ENCODE results near the gene CACNG3. TPM values are rescaled to one million over a fixed set of nuclear protein-coding genes. Genes with fewer than 3 reads are reported as not detected.

Gene CACNG3
- total RNA-seq, 1 donor from 2014 or later, result not detected

- TF ChIP-seq CTCF (conservative IDR thresholded peaks at IDR 0.05), result no peak
- H3K9me3 Mint-ChIP-seq, result no peaks in the 10 kb centered on the region
- H3K4me1 Mint-ChIP-seq (ENCODE audit: unreplicated experiment), result no peaks in the 10 kb centered on the region
- H3K27me3 Mint-ChIP-seq, result peaks cover 13% of the 10 kb centered on the region
- H3K27ac Mint-ChIP-seq, result no peak overlapping the region
- no peak for DNase-seq (ENCODE audit: extremely low spot score, unreplicated experiment)
- no peak overlapping the region for H3K4me3 Mint-ChIP-seq
- no peaks in the 10 kb centered on the region for H3K36me3 Mint-ChIP-seq
These were observed 23.9 kb downstream of the CACNG3 start for GRCh38 chr16:24279982-24280515.

DNA sequence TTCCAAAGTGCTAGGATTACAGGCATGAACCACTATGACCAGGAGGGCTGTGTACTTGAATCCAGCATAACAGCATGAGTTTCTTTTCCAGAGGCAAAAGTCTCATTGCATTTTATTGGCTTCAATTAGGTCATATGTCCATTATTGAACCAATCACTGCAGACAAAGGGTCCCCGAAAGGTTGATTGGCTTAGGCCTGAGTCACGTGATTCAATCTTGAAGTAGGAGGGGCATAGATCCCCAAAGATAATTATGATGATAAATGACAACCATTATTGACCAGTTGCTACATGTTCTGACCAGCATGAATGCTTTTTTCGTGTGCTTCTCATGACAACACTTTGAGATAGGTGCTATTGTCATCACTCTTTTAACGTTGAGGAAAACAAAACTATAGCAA lies 25.3 kb downstream of the CACNG3 start:
- no peak for TF ChIP-seq CTCF (conservative IDR thresholded peaks at IDR 0.05)
- no peak overlapping the region for H3K4me3 Mint-ChIP-seq
- H3K27me3 Mint-ChIP-seq, result peaks cover 13% of the 10 kb centered on the region
- no peak for DNase-seq (ENCODE audit: extremely low spot score, unreplicated experiment)
- H3K36me3 Mint-ChIP-seq, result no peaks in the 10 kb centered on the region
- no peak overlapping the region for H3K27ac Mint-ChIP-seq
- no peaks in the 10 kb centered on the region for H3K4me1 Mint-ChIP-seq (ENCODE audit: unreplicated experiment)
- no peaks in the 10 kb centered on the region for H3K9me3 Mint-ChIP-seq

DNA sequence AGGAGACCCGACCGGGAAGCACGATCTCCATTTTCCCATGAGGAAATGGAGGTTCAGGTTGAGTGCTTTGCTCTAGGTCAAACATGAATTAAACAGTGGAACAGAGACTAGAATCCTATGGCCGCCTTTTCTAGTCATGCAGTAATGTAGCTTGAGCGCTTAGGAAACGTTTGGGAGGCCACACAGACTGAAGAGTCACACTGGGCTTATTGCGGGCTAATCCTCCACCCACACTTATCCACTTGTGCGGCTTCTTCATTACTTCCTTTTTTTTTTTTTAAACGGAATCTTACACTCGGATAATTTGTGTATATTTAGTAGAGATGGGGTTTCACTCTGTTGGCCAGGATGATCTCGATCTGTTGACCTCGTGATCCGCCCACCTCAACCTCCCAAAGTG lies 26.0 kb downstream of the CACNG3 start:
- Mint-ChIP-seq H3K27ac (no peak overlapping the region), H3K4me3 (no peak overlapping the region), H3K27me3 (peaks cover 13% of the 10 kb centered on the region), H3K36me3 (no peaks in the 10 kb centered on the region), H3K4me1 (ENCODE audit: unreplicated experiment) (no peaks in the 10 kb centered on the region), H3K9me3 (no peaks in the 10 kb centered on the region)
- no peak for DNase-seq (ENCODE audit: extremely low spot score, unreplicated experiment)
- TF ChIP-seq CTCF (conservative IDR thresholded peaks at IDR 0.05), result no peak

DNA sequence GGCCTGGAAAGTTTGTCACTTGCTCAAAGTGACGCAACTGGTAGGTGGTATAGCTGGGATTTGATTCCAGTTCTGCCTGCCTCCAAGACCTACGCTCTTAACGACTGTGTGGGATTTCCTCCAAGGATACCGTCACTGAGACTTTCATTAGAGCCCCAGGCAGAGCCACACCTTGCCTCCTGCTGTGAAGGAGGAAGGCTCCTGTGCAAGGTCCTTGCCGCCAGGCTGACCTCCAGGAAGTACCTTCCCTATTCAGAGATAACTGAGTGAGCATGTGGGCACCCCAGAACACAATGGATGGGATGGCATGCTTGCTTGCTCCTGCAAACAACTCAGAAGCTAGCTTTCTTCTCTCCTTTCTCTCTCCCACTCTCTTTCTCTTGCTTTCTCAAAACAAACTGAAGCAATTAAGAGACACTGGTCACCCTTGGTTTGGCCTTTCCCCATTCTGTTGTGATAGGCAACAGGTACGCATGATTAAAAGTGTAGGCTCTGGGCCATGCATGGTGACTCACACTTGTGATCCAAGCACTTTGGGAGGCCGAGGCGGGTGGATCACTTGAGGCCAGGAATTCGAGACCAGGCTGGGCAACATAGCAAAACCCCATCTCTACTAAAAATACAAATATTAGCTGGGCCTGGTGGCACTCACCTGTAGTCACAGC lies 30.7 kb downstream of the CACNG3 start:
- no peak for DNase-seq (ENCODE audit: extremely low spot score, unreplicated experiment)
- no peak for TF ChIP-seq CTCF (conservative IDR thresholded peaks at IDR 0.05)
- Mint-ChIP-seq H3K4me3 (no peak overlapping the region), H3K36me3 (no peaks in the 10 kb centered on the region), H3K27me3 (peaks cover 8% of the 10 kb centered on the region), H3K4me1 (ENCODE audit: unreplicated experiment) (no peaks in the 10 kb centered on the region), H3K27ac (no peak overlapping the region), H3K9me3 (no peaks in the 10 kb centered on the region)

DNA sequence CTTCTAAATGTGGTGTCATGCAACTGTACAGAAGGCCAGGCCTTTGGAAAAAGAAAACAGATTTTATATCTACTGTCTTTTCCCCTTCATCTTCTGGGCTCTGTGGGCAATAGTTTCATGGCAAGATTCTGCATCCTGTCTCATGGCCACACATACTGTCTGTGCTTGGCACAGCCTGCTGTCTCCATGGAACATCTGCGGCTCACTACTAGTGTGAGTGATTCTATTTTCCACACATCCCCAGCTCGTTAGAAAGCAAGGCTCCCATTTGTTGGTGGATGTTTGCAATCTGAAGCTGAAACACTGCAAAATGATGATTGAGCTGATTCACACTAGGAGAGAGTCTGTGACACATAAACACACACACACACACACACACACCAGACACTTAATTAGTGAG lies 32.4 kb downstream of the CACNG3 start:
- peaks cover 25% of the 10 kb centered on the region for H3K27me3 Mint-ChIP-seq

More for the DNA sequence above, 32.4 kb downstream of the CACNG3 start:
- no peak overlapping the region for H3K27ac Mint-ChIP-seq
- H3K36me3 Mint-ChIP-seq, result no peaks in the 10 kb centered on the region
- no peak for DNase-seq (ENCODE audit: extremely low spot score, unreplicated experiment)
- no peak for TF ChIP-seq CTCF (conservative IDR thresholded peaks at IDR 0.05)
- no peaks in the 10 kb centered on the region for H3K4me1 Mint-ChIP-seq (ENCODE audit: unreplicated experiment)
- H3K9me3 Mint-ChIP-seq, result no peaks in the 10 kb centered on the region
- no peak overlapping the region for H3K4me3 Mint-ChIP-seq
